Parathyroid adenoma (tissue), 2 donors: Measurements from ENCODE around the gene SPRR5.

Experiments used
- H2AFZ ChIP-seq: fragments of 300-600 bp; sonication (generic); one replicate; pipeline ENCODE4 v1.7.0; 2017; ENCODE audit warnings: antibody characterized with exemption, mild to moderate bottlenecking
- H3K27ac ChIP-seq: fragments of 300-600 bp; sonication (generic); one replicate; pipeline ENCODE4 v1.7.0; 2017
- H3K27me3 ChIP-seq: fragments of 300-600 bp; sonication (generic); one replicate; pipeline ENCODE4 v1.7.0; 2017; ENCODE audit warnings: low read length; ENCODE audit not compliant: control insufficient read depth, insufficient read depth
- H3K36me3 ChIP-seq: fragments of 300-600 bp; sonication (generic); one replicate; pipeline ENCODE4 v1.7.0; 2017; ENCODE audit warnings: low read length; ENCODE audit not compliant: control insufficient read depth, insufficient read depth
- H3K4me1 ChIP-seq: fragments of 300-600 bp; sonication (generic); one replicate; pipeline ENCODE4 v1.7.0; 2017; ENCODE audit warnings: control low read depth
- H3K4me2 ChIP-seq: fragments of 300-600 bp; sonication (generic); one replicate; pipeline ENCODE4 v1.7.0; 2017; ENCODE audit warnings: low read length
- H3K4me3 ChIP-seq: fragments of 300-600 bp; sonication (generic); one replicate; pipeline ENCODE4 v1.7.0; 2017; ENCODE audit warnings: low read depth, low read length
- H3K79me2 ChIP-seq: fragments of 300-600 bp; sonication (generic); one replicate; pipeline ENCODE4 v1.7.0; 2017; ENCODE audit warnings: control low read depth
- H3K9ac ChIP-seq: fragments of 300-600 bp; sonication (generic); one replicate; pipeline ENCODE4 v1.7.0; 2017; ENCODE audit warnings: mild to moderate bottlenecking
- H3K9me3 ChIP-seq: fragments of 300-600 bp; sonication (generic); one replicate; pipeline ENCODE4 v1.7.0; 2017; ENCODE audit warnings: low read length; ENCODE audit not compliant: control insufficient read depth
- TF ChIP-seq, protein P1 (sequence below): fragments of 300-600 bp; sonication (generic); IDR thresholded peaks from one replicate; pipeline ENCODE4 v1.7.0; 2017; ENCODE audit warnings: antibody characterized with exemption, mild to moderate bottlenecking
- donor health status: primary hyperparathyroidism.

Gene SPRR5

DNA sequence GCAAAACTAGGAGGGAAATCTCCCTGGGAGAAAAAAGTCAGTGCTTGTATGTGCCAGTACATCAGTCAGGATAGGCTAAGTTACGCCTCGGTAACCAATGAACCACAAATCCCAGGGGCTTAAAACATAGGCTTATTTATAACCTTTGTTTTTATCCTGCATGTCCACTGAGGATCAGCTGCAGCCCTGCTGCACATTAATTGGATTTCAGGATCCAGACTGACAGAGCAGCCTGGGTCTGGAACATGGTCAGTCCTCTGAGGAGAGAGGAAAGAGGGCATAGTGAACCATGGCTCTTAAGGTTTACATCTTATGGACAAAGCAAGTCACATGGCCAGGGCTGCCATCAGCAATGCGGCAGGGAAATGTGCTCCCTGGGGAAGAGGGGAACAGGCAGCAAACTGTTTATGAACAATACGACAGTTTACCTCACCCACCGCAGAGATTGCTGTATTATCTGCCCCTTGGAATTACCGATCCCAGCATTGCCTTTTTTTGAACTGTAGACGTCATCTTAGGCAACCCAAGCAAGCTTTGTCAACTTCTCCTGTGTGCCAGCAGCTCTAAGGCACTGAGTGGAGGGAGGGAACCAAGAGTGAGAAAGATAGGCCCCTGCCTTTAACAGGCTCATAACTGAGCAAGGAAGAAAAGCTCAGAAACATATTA is 14.4 kb downstream of the SPRR5 start:
- no peak overlapping the region for H3K4me2 ChIP-seq
- no peaks in the 10 kb centered on the region for H3K4me1 ChIP-seq
- no peak overlapping the region for H3K27ac ChIP-seq
- no peaks in the 10 kb centered on the region for H3K36me3 ChIP-seq
- TF ChIP-seq, protein P1, sequence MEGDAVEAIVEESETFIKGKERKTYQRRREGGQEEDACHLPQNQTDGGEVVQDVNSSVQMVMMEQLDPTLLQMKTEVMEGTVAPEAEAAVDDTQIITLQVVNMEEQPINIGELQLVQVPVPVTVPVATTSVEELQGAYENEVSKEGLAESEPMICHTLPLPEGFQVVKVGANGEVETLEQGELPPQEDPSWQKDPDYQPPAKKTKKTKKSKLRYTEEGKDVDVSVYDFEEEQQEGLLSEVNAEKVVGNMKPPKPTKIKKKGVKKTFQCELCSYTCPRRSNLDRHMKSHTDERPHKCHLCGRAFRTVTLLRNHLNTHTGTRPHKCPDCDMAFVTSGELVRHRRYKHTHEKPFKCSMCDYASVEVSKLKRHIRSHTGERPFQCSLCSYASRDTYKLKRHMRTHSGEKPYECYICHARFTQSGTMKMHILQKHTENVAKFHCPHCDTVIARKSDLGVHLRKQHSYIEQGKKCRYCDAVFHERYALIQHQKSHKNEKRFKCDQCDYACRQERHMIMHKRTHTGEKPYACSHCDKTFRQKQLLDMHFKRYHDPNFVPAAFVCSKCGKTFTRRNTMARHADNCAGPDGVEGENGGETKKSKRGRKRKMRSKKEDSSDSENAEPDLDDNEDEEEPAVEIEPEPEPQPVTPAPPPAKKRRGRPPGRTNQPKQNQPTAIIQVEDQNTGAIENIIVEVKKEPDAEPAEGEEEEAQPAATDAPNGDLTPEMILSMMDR = no peak
- no peaks in the 10 kb centered on the region for H3K27me3 ChIP-seq
- no peak overlapping the region for H3K9ac ChIP-seq
- no peak overlapping the region for H2AFZ ChIP-seq
- H3K9me3 ChIP-seq = no peaks in the 10 kb centered on the region
- H3K4me3 ChIP-seq = no peak overlapping the region
- no peaks in the 10 kb centered on the region for H3K79me2 ChIP-seq

GRCh38 chr1:152962876-152963415 is 15.9 kb downstream of the SPRR5 start:
- no peak overlapping the region for H2AFZ ChIP-seq
- no peaks in the 10 kb centered on the region for H3K36me3 ChIP-seq
- H3K4me3 ChIP-seq = no peak overlapping the region
- H3K27ac ChIP-seq = no peak overlapping the region
- no peaks in the 10 kb centered on the region for H3K4me1 ChIP-seq
- no peaks in the 10 kb centered on the region for H3K27me3 ChIP-seq
- H3K79me2 ChIP-seq = no peaks in the 10 kb centered on the region
- no peaks in the 10 kb centered on the region for H3K9me3 ChIP-seq
- TF ChIP-seq, protein P1 = no peak
- no peak overlapping the region for H3K9ac ChIP-seq
- H3K4me2 ChIP-seq = no peak overlapping the region

GRCh38 chr1:152964536-152964935 is 17.5 kb downstream of the SPRR5 start:
- Histone ChIP-seq H3K79me2 (no peaks in the 10 kb centered on the region), H3K9ac (no peak overlapping the region), H3K27me3 (no peaks in the 10 kb centered on the region), H2AFZ (no peak overlapping the region), H3K4me3 (no peak overlapping the region), H3K9me3 (no peaks in the 10 kb centered on the region), H3K4me1 (no peaks in the 10 kb centered on the region), H3K27ac (no peak overlapping the region), H3K36me3 (no peaks in the 10 kb centered on the region), H3K4me2 (no peak overlapping the region)
- TF ChIP-seq, protein P1 = no peak

GRCh38 chr1:152965853-152966252 is 18.8 kb downstream of the SPRR5 start:
- H3K4me3 ChIP-seq = no peak overlapping the region
- H3K36me3 ChIP-seq = no peaks in the 10 kb centered on the region
- H3K27ac ChIP-seq = no peak overlapping the region
- no peak overlapping the region for H3K4me2 ChIP-seq
- no peak overlapping the region for H2AFZ ChIP-seq
- H3K79me2 ChIP-seq = no peaks in the 10 kb centered on the region
- H3K9me3 ChIP-seq = no peaks in the 10 kb centered on the region
- H3K27me3 ChIP-seq = no peaks in the 10 kb centered on the region
- no peak overlapping the region for H3K9ac ChIP-seq
- no peaks in the 10 kb centered on the region for H3K4me1 ChIP-seq
- TF ChIP-seq, protein P1 = no peak

DNA sequence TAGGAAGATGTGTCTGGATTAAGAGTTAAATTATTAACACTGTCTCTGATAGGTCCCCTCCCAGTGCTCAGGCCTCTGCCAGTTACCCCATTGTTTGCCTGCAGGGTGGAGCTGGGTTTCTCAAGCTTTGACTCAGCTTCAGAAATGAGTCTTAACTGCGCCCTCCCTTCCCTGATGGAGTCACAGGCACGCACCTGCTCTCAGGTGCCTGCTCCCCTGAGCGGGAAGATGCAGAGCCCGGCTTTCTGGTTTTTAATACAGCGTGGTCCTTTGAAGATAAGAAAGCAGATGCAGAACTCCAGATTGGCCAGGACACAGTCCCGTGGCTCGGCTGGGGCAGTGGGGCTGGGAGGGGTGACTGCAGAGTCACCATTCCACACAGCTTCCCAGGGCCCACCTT is 20.2 kb downstream of the SPRR5 start:
- H3K4me1 ChIP-seq = no peaks in the 10 kb centered on the region
- H3K36me3 ChIP-seq = no peaks in the 10 kb centered on the region
- H3K27me3 ChIP-seq = no peaks in the 10 kb centered on the region
- no peaks in the 10 kb centered on the region for H3K9me3 ChIP-seq
- H2AFZ ChIP-seq = no peak overlapping the region
- no peak overlapping the region for H3K4me3 ChIP-seq
- H3K79me2 ChIP-seq = no peaks in the 10 kb centered on the region
- TF ChIP-seq, protein P1 = no peak
- H3K27ac ChIP-seq = no peak overlapping the region
- H3K4me2 ChIP-seq = no peak overlapping the region
- H3K9ac ChIP-seq = no peak overlapping the region
